Lower lobe of right lung (tissue), 2 donors: ENCODE results near the gene RGL3. TPM values are rescaled to one million over a fixed set of nuclear protein-coding genes. Genes with fewer than 3 reads are reported as not detected.

ENCODE experiments used
- ATAC-seq, 2 donors: fragments of 200-7000 bp; cut with Tn5 transposase; one replicate each; pipeline ENCODE4 v1.9.1; 2020 to 2022; ENCODE audit warnings: mild to moderate bottlenecking in 2 of 2, moderate library complexity in 2 of 2
- DNase-seq: peaks from one replicate; pipeline ENCODE4 v3.0.0-alpha.2; 2020
- H3K27ac ChIP-seq: fragments of 200-600 bp; one replicate; pipeline ENCODE4 v1.8.0; 2022
- H3K27me3 ChIP-seq: fragments of 200-600 bp; one replicate; pipeline ENCODE4 v1.8.0; 2022; ENCODE audit warnings: low read depth
- H3K36me3 ChIP-seq: fragments of 200-600 bp; one replicate; pipeline ENCODE4 v1.8.0; 2022; ENCODE audit warnings: mild to moderate bottlenecking
- H3K4me1 ChIP-seq: fragments of 200-600 bp; one replicate; pipeline ENCODE4 v1.8.0; 2022
- H3K4me3 ChIP-seq: fragments of 200-600 bp; one replicate; pipeline ENCODE4 v1.8.0; 2022; ENCODE audit warnings: mild to moderate bottlenecking
- H3K9me3 ChIP-seq: fragments of 200-600 bp; one replicate; pipeline ENCODE4 v1.8.0; 2022
- CTCF ChIP-seq: fragments of 200-600 bp; IDR thresholded peaks from one replicate; pipeline ENCODE4 v1.8.0; 2022; ENCODE audit warnings: antibody characterized with exemption, mild to moderate bottlenecking
- intact Hi-C: fragments of 100-400 bp; cut with DNase I; formaldehyde crosslinking; loops from one replicate; pipeline ENCODE4 v1.11.0; 2022
- total RNA-seq: library from RNA; stranded (reverse); fragmentation: NEBNext Ultra II Directional; extraction: Animal tissue kit (Norgen Biotek cat#: 25700); gene quantifications from one replicate; pipeline ENCODE4 v1.2.1, GENCODE V29; 2021
- donor health status: DM: no; HTN: yes; CAD: no; lungs with severe emphysema.

Gene RGL3
- total RNA-seq, 1 donor from 2014 or later: 55.8 TPM

- H3K4me3 ChIP-seq: no peak overlapping the region
- no peak for TF ChIP-seq CTCF
- ATAC-seq (no peak), DNase-seq (no peak)
- H3K27me3 ChIP-seq: no peaks in the 10 kb centered on the region
- H3K9me3 ChIP-seq: no peaks in the 10 kb centered on the region
- peaks cover 49% of the 10 kb centered on the region for H3K36me3 ChIP-seq
- H3K4me1 ChIP-seq: peaks cover 5% of the 10 kb centered on the region
- no peak overlapping the region for H3K27ac ChIP-seq
- intact Hi-C loops: no loop called here
These were observed 57.1 kb downstream of the RGL3 start for GRCh38 chr19:11361771-11362731.

GRCh38 chr19:11361037-11361770, 57.9 kb downstream of the RGL3 start:
- H3K27me3 ChIP-seq: no peaks in the 10 kb centered on the region
- peak; percentile 84 for DNase-seq
- peaks cover 8% of the 10 kb centered on the region for H3K4me1 ChIP-seq
- H3K27ac ChIP-seq: no peak overlapping the region
- no peaks in the 10 kb centered on the region for H3K9me3 ChIP-seq
- H3K4me3 ChIP-seq: no peak overlapping the region
- no peak for TF ChIP-seq CTCF
- ATAC-seq: peak; percentile 65 to 71
- intact Hi-C loops: no loop called here
- H3K36me3 ChIP-seq: peaks cover 48% of the 10 kb centered on the region

- Histone ChIP-seq H3K4me3 (no peak overlapping the region), H3K4me1 (peaks cover 14% of the 10 kb centered on the region), H3K9me3 (no peaks in the 10 kb centered on the region), H3K36me3 (peaks cover 32% of the 10 kb centered on the region), H3K27ac (no peak overlapping the region), H3K27me3 (no peaks in the 10 kb centered on the region)
- no peak for TF ChIP-seq CTCF
- DNase-seq (no peak), ATAC-seq (no peak)
- intact Hi-C loops: no loop called here
These were observed 59.7 kb downstream of the RGL3 start for GRCh38 chr19:11359421-11359820.

GRCh38 chr19:11356676-11357550, 62.2 kb downstream of the RGL3 start:
- Histone ChIP-seq H3K27ac (no peak overlapping the region), H3K36me3 (peaks cover 10% of the 10 kb centered on the region), H3K4me1 (peaks cover 14% of the 10 kb centered on the region), H3K27me3 (no peaks in the 10 kb centered on the region), H3K4me3 (no peak overlapping the region), H3K9me3 (no peaks in the 10 kb centered on the region)
- DNase-seq (no peak), ATAC-seq (no peak)
- TF ChIP-seq CTCF: no peak
- intact Hi-C loops: no loop called here

- Histone ChIP-seq H3K9me3 (no peaks in the 10 kb centered on the region), H3K4me1 (peaks cover 9% of the 10 kb centered on the region), H3K4me3 (peak overlapping the region; percentile 60), H3K36me3 (peaks cover 8% of the 10 kb centered on the region), H3K27ac (no peak overlapping the region), H3K27me3 (no peaks in the 10 kb centered on the region)
- ATAC-seq: no peak
- intact Hi-C loops: no loop called here
- no peak for DNase-seq
- TF ChIP-seq CTCF: no peak
These were observed 63.1 kb downstream of the RGL3 start for GRCh38 chr19:11356074-11356397.
